Measurements from ENCODE around the gene C5orf46. TPM values are rescaled to one million over a fixed set of nuclear protein-coding genes. Genes with fewer than 3 reads are reported as not detected.

C5orf46 gene
- total and polyA plus RNA-seq, 2 of the 13 experiments (the other 11 are each of a cell fraction or from before 2014, with no cell fraction given) = not detected

DNA sequence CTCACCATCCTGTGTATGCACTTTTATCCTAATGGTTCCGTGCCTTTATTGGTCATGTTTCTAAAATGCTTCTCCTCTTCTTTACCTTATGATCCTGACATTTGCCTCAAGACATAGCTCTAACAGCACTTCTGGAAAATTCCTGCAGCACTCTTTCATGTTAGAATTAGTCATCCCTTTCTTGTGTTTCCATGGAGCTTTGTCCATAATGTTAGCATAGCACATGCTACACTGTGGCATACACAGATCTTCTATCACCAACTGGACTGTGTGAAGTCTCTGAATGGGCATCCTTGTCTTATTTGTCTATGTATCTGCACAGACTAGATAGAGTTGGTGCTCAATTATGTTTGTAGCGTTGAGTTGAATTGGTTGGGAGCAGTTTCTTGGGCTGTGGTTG, 25.9 kb downstream of the C5orf46 start:
- no peaks in the 10 kb centered on the region for H3K9me3 ChIP-seq (ENCODE audit: low read length)
- in situ Hi-C loops (cut with HindIII; ENCODE audit: extremely low pct_ligation_motif_present, low pct_unique_long_range_greater_than_20kb) (no loop called here), intact Hi-C loops (cut with micrococcal nuclease; ENCODE audit: unreplicated experiment) (no loop called here)
- WGBS (ENCODE audit: low lambda C conversion rate) = 0% methylated on average over 2 of the region's 2 CpGs
- H3K27ac ChIP-seq (ENCODE audit: extremely low read length, insufficient read depth, low read length) = no peak overlapping the region
- H4K20me1 ChIP-seq (ENCODE audit: insufficient read depth, low read length) = no peaks in the 10 kb centered on the region
- H3K4me3 ChIP-seq (replicated peaks in 1 of 3; ENCODE audit: insufficient read depth in 1 of 3, low read depth in 2 of 3, low read length in 3 of 3) = no peak overlapping the region
- no peak overlapping the region for H2AFZ ChIP-seq (ENCODE audit: low read length)
- no peaks in the 10 kb centered on the region for H3K36me3 ChIP-seq (replicated peaks in 1 of 2; ENCODE audit: control insufficient read depth in 1 of 2, insufficient read depth in 2 of 2, low read length in 2 of 2)
- no peaks in the 10 kb centered on the region; a peak in 1 of 5 replicates for H3K27me3 ChIP-seq (ENCODE audit: control insufficient read depth in 1 of 2, insufficient read depth in 2 of 2, low read length in 2 of 2)
- DNase-seq (ENCODE audit: low spot score) (no peak), FAIRE-seq (no peak), ATAC-seq (no peak)
- no TSS peak for BruUV-seq (replicated peaks)
- H3K4me1 ChIP-seq (ENCODE audit: insufficient read depth, low read length) = no peaks in the 10 kb centered on the region
- POLR2A ChIA-PET = no interaction called here
- CTCF ChIA-PET (ENCODE audit: low intra/inter-chr PET ratio, low total read pairs) = no interaction called here
- H3K9ac ChIP-seq (ENCODE audit: insufficient read depth, low read depth, low read length) = no peak overlapping the region
- H3K4me2 ChIP-seq (ENCODE audit: low read depth, low read length) = no peak overlapping the region
- H3K79me2 ChIP-seq (ENCODE audit: insufficient read depth, low read length) = no peaks in the 10 kb centered on the region
- TF ChIP-seq, protein P1, sequence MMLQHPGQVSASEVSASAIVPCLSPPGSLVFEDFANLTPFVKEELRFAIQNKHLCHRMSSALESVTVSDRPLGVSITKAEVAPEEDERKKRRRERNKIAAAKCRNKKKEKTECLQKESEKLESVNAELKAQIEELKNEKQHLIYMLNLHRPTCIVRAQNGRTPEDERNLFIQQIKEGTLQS (CRISPR knock-in tag; IDR thresholded peaks at IDR 0.05) = no peak
- no peak for TF ChIP-seq ZBTB3 (CRISPR knock-in tag; IDR thresholded peaks at IDR 0.05; ENCODE audit: borderline replicate concordance, low read depth)
- TF ChIP-seq, protein P2, sequence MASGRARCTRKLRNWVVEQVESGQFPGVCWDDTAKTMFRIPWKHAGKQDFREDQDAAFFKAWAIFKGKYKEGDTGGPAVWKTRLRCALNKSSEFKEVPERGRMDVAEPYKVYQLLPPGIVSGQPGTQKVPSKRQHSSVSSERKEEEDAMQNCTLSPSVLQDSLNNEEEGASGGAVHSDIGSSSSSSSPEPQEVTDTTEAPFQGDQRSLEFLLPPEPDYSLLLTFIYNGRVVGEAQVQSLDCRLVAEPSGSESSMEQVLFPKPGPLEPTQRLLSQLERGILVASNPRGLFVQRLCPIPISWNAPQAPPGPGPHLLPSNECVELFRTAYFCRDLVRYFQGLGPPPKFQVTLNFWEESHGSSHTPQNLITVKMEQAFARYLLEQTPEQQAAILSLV (CRISPR knock-in tag; IDR thresholded peaks at IDR 0.05; ENCODE audit: borderline replicate concordance) = no peak
- TF ChIP-seq ZNF496 (CRISPR knock-in tag; IDR thresholded peaks at IDR 0.05; ENCODE audit: insufficient replicate concordance) = no peak
- no peak for TF ChIP-seq ZNF335 (CRISPR knock-in tag; IDR thresholded peaks at IDR 0.05)
- TF ChIP-seq ZNF333 (CRISPR knock-in tag; IDR thresholded peaks at IDR 0.05; ENCODE audit: borderline replicate concordance) = no peak
- TF ChIP-seq, protein P3, sequence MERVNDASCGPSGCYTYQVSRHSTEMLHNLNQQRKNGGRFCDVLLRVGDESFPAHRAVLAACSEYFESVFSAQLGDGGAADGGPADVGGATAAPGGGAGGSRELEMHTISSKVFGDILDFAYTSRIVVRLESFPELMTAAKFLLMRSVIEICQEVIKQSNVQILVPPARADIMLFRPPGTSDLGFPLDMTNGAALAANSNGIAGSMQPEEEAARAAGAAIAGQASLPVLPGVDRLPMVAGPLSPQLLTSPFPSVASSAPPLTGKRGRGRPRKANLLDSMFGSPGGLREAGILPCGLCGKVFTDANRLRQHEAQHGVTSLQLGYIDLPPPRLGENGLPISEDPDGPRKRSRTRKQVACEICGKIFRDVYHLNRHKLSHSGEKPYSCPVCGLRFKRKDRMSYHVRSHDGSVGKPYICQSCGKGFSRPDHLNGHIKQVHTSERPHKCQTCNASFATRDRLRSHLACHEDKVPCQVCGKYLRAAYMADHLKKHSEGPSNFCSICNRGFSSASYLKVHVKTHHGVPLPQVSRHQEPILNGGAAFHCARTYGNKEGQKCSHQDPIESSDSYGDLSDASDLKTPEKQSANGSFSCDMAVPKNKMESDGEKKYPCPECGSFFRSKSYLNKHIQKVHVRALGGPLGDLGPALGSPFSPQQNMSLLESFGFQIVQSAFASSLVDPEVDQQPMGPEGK (CRISPR knock-in tag; IDR thresholded peaks at IDR 0.05) = no peak
- no peak for TF ChIP-seq ZNF431 (CRISPR knock-in tag; IDR thresholded peaks at IDR 0.05; ENCODE audit: borderline replicate concordance, low read depth)
- TF ChIP-seq KAT7 (CRISPR knock-in tag; IDR thresholded peaks at IDR 0.05; ENCODE audit: borderline replicate concordance) = no peak
- TF ChIP-seq, protein P4, sequence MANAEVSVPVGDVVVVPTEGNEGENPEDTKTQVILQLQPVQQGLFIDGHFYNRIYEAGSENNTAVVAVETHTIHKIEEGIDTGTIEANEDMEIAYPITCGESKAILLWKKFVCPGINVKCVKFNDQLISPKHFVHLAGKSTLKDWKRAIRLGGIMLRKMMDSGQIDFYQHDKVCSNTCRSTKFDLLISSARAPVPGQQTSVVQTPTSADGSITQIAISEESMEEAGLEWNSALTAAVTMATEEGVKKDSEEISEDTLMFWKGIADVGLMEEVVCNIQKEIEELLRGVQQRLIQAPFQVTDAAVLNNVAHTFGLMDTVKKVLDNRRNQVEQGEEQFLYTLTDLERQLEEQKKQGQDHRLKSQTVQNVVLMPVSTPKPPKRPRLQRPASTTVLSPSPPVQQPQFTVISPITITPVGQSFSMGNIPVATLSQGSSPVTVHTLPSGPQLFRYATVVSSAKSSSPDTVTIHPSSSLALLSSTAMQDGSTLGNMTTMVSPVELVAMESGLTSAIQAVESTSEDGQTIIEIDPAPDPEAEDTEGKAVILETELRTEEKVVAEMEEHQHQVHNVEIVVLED (CRISPR knock-in tag; IDR thresholded peaks at IDR 0.05; ENCODE audit: borderline replicate concordance) = no peak
- TF ChIP-seq, protein P5, sequence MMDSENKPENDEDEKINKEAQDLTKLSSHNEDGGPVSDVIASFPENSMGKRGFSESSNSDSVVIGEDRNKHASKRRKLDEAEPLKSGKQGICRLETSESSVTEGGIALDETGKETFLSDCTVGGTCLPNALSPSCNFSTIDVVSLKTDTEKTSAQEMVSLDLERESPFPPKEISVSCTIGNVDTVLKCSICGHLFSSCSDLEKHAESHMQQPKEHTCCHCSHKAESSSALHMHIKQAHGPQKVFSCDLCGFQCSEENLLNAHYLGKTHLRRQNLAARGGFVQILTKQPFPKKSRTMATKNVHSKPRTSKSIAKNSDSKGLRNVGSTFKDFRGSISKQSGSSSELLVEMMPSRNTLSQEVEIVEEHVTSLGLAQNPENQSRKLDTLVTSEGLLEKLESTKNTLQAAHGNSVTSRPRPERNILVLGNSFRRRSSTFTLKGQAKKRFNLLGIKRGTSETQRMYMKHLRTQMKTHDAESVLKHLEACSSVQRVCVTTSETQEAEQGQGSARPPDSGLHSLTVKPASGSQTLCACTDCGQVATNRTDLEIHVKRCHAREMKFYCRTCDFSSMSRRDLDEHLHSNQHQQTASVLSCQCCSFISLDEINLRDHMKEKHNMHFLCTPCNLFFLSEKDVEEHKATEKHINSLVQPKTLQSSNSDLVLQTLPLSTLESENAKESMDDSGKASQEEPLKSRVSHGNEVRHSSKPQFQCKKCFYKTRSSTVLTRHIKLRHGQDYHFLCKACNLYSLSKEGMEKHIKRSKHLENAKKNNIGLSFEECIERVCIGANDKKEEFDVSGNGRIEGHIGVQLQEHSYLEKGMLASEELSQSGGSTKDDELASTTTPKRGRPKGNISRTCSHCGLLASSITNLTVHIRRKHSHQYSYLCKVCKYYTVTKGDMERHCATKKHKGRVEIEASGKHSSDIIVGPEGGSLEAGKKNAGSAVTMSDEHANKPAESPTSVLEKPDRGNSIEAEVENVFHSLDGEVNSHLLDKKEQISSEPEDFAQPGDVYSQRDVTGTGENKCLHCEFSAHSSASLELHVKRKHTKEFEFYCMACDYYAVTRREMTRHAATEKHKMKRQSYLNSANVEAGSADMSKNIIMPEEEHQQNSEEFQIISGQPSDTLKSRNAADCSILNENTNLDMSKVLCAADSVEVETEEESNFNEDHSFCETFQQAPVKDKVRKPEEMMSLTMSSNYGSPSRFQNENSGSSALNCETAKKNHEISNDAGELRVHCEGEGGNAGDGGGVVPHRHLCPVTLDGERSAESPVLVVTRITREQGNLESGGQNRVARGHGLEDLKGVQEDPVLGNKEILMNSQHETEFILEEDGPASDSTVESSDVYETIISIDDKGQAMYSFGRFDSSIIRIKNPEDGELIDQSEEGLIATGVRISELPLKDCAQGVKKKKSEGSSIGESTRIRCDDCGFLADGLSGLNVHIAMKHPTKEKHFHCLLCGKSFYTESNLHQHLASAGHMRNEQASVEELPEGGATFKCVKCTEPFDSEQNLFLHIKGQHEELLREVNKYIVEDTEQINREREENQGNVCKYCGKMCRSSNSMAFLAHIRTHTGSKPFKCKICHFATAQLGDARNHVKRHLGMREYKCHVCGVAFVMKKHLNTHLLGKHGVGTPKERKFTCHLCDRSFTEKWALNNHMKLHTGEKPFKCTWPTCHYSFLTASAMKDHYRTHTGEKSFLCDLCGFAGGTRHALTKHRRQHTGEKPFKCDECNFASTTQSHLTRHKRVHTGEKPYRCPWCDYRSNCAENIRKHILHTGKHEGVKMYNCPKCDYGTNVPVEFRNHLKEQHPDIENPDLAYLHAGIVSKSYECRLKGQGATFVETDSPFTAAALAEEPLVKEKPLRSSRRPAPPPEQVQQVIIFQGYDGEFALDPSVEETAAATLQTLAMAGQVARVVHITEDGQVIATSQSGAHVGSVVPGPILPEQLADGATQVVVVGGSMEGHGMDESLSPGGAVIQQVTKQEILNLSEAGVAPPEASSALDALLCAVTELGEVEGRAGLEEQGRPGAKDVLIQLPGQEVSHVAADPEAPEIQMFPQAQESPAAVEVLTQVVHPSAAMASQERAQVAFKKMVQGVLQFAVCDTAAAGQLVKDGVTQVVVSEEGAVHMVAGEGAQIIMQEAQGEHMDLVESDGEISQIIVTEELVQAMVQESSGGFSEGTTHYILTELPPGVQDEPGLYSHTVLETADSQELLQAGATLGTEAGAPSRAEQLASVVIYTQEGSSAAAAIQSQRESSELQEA (CRISPR knock-in tag; IDR thresholded peaks at IDR 0.05; ENCODE audit: not compliant biosample characterization) = no peak

Measured in HepG2 (cell line).